Measurements from ENCODE around the gene MAG. TPM values are rescaled to one million over a fixed set of nuclear protein-coding genes. Genes with fewer than 3 reads are reported as not detected.

MAG gene
- total RNA-seq, 1 experiment from 2014 or later: not detected

GRCh38 chr19:35272122-35272719 lies 19.7 kb upstream of the MAG start:
- Histone ChIP-seq H3K23me2 (ENCODE audit: insufficient read length, low read depth, low read length, poor library complexity, severe bottlenecking) (peaks cover 5% of the 10 kb centered on the region), H3K27ac (ENCODE audit: insufficient read length, low read depth, low read length) (no peak overlapping the region), H2BK20ac (ENCODE audit: low read depth, low read length, poor library complexity, severe bottlenecking) (no peak overlapping the region), H3K27me3 (ENCODE audit: insufficient read depth, low read length) (no peaks in the 10 kb centered on the region), H3T11ph (ENCODE audit: low read length) (no peak overlapping the region), H2AFZ (ENCODE audit: low read length) (no peak overlapping the region), H3K9me3 (ENCODE audit: control insufficient read depth, low read depth, low read length) (no peaks in the 10 kb centered on the region), H3K14ac (ENCODE audit: insufficient read depth, low read length) (no peak overlapping the region), H3K23ac (ENCODE audit: insufficient read length, low read depth, low read length) (no peak overlapping the region), H3K79me1 (ENCODE audit: insufficient read depth, low read depth, low read length, poor library complexity, severe bottlenecking) (no peaks in the 10 kb centered on the region), H4K5ac (ENCODE audit: insufficient read length, low read depth, low read length) (no peak overlapping the region), H3K56ac (ENCODE audit: insufficient read length, low read depth, low read length) (no peak overlapping the region), H4K8ac (replicated peaks; ENCODE audit: insufficient read length, low read depth, low read length) (no peak overlapping the region), H2BK15ac (ENCODE audit: low read depth, low read length) (no peak overlapping the region), H3K4ac (ENCODE audit: low read depth, low read length) (no peak overlapping the region), H2AK5ac (ENCODE audit: insufficient read length, low read length) (no peak overlapping the region), H2BK12ac (ENCODE audit: insufficient read length, low read depth, low read length) (no peak overlapping the region), H3K18ac (ENCODE audit: insufficient read length, low read depth, low read length) (no peak overlapping the region), H2BK5ac (ENCODE audit: insufficient read length, low read length) (no peak overlapping the region), H4K91ac (ENCODE audit: insufficient read length, low read depth, low read length) (no peak overlapping the region), H2BK120ac (ENCODE audit: low read depth, low read length, poor library complexity, severe bottlenecking) (no peak overlapping the region), H3K79me2 (ENCODE audit: insufficient read depth, low read length) (no peaks in the 10 kb centered on the region), H3K9ac (ENCODE audit: extremely low read depth, insufficient read length, low read length) (no peak overlapping the region), H3K4me2 (ENCODE audit: insufficient read depth, insufficient read length, low read length) (no peak overlapping the region), H4K20me1 (ENCODE audit: control insufficient read depth, insufficient read depth, insufficient read length) (no peaks in the 10 kb centered on the region), H3K4me1 (ENCODE audit: insufficient read depth, low read length) (no peaks in the 10 kb centered on the region)
- H3K27me3 Mint-ChIP-seq (ENCODE audit: low read depth): no peaks in the 10 kb centered on the region
- no CpG with 5 or more reads among the region's 16 CpGs for WGBS (ENCODE audit: extremely low coverage, insufficient read length, low lambda C conversion rate)
- H3K36me3 Mint-ChIP-seq (ENCODE audit: insufficient read depth in 1 of 3, low read depth in 3 of 3): peaks cover 32 to 67% (median 66%) of the 10 kb centered on the region in 3 experiments
- TF ChIP-seq, protein P1, sequence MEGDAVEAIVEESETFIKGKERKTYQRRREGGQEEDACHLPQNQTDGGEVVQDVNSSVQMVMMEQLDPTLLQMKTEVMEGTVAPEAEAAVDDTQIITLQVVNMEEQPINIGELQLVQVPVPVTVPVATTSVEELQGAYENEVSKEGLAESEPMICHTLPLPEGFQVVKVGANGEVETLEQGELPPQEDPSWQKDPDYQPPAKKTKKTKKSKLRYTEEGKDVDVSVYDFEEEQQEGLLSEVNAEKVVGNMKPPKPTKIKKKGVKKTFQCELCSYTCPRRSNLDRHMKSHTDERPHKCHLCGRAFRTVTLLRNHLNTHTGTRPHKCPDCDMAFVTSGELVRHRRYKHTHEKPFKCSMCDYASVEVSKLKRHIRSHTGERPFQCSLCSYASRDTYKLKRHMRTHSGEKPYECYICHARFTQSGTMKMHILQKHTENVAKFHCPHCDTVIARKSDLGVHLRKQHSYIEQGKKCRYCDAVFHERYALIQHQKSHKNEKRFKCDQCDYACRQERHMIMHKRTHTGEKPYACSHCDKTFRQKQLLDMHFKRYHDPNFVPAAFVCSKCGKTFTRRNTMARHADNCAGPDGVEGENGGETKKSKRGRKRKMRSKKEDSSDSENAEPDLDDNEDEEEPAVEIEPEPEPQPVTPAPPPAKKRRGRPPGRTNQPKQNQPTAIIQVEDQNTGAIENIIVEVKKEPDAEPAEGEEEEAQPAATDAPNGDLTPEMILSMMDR (conservative IDR thresholded peaks at IDR 0.05): no peak
- H3K9me3 Mint-ChIP-seq: no peaks in the 10 kb centered on the region
- DNase-seq: no peak
- H3K4me3 Mint-ChIP-seq: no peak overlapping the region; a peak in 1 of 5 replicates
- peaks cover 2 to 5% of the 10 kb centered on the region in 2 experiments; a peak in 2 of 4 replicates for H3K4me1 Mint-ChIP-seq
- peak overlapping the region; percentile 29 to 53 (median 41); a peak in 4 of 7 replicates for H3K27ac Mint-ChIP-seq

Measured in H9 (cell line).